DMS114 treated with DMSO at 0.1 percent for 48 hours (cell line): ENCODE results near the gene GSTA2.
"Not testable (repeated sequence)": the region's sequence is repeated elsewhere in the genome, so short reads cannot be mapped to it uniquely, and the experiment has no call there.

ENCODE experiments used
- DNase-seq: peaks from one replicate; lab custom pipeline; 2025; ENCODE audit not compliant: unreplicated experiment; lab: John Stamatoyannopoulos, UW

GSTA2 gene

DNA sequence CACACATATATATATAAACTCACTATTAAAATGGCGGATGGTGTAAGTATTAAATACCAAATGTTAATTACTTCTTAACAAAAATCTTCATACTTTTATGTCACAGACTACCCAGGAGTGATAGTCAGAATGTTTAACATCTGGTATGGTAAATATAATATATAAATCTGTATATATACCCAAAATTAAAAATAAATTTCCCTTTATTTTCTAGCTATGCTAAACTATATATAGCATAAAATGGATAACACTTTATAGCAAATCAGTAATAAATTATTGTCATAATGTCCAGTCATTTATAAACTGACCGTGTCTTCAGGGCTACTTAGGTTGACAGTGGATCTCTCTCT, 37.1 kb downstream of the GSTA2 start:
- no peak for DNase-seq

DNA sequence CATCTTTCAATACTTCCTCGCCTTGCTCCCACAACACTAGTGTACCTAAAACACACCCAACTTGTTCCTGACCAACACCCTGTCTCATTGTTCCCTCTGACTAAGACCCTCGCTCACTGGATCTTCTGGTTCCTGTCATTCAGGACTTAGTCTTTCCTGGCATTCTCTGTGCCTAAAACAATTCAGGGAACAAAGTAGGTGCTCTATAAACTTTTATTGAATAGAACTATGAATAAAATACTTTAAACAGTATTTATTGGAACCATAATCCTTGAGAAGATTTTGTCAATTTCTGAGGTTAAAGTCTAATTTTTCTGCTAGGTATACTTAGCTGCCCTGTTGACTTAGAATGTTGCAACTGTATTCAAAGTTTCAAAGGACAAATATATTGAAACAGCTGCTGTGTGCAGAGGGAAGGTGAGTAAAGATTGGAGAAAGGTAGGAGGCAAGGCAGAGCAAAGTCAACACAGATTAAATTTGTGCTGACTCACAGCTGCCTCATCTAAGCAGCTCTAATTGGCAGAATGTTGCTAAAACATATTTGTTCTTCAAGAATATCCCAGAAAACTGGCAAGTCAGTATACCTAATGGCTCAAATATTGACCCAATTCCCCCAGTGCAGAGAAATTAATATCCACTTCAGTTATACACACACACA, 37.6 kb downstream of the GSTA2 start:
- DNase-seq, result no peak

DNA sequence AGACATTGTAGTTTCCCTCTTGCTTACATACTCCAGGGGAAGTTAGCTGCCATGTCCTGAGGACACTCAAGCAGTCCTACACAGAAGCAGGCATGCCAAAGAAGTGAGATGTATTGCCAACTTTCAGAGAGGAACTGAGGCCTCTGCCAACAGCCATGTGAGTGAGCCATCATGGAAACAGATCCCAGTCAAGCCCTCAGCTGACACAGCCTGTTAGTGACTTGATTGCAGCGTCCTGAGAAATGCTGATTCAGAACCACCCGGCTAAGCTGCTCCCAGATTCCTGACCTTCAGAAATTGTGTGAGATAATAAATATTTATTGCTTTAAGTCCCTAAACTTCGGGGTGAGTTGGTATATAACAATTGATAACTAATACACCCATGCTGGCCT, 38.1 kb downstream of the GSTA2 start:
- DNase-seq, result no peak

DNA sequence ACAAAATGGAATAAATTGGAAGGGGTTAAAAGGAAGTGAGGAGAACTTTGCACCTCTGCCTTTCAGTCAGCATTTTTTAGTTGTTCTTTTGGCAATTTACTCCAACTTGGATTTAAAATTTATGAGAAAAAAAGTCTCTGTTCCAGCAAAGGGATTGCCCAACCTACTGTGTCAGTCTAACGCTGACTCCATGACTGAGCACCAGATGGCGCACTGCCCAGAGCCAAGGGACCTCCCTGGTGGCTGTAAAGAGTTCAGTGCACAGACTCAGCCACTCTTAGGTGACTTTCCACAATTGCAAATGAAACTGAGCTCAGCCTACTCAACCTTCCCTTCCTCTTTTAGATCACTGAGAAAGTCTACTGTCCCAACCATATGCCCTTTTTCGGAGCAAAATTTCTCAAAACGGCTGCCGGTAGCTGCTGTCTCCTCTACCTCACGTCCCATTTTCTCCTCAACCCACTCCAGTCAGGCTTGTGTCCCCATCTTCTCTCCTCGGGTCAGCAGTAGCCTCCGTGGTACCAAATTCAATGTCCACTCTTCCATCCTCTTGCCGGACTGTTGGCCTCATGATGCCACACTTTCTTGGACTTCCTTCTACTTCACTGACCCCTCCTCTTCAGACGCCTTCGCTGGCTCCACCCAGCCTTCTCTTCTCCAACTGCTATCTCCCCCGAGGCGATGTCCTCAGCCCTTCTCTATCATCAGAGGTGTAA, 38.7 kb downstream of the GSTA2 start:
- peak; percentile 35 for DNase-seq

DNA sequence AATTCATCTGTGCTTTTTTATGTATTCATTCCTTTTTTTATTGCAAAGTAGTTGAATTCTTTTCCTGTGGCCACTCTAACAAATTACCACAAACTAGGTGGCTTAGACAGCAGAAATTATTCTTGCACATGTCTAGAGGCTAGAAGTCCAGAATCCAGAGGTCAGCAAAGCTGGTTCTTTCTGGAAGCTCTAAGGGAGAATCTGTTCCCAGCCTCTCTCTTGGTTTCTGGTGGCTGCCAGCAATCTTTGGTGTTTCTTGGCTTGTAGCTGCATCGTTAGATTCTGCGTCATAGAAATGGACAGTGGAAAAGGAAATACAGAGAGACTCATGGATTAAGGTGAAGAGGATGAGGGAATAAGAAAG, 39.3 kb downstream of the GSTA2 start:
- no peak for DNase-seq

DNA sequence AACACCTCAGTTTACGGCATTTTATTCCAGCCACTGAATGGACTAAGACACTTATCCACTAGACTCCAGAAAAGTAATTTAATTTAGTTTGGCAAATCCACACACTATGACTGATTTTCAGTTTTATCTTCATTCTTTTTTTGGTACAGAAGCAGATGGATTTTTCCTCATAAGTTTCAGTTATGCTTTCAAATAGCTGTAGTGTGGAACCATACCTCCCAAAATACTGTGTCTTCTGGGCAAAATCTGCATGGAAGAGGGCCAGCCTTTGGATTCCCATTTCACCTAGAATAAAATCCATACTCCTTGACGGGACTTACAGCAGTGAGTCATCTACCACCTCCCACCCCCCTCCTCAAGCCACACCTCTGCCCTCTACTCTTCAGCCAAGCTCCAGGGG, 43.0 kb downstream of the GSTA2 start:
- no peak for DNase-seq

DNA sequence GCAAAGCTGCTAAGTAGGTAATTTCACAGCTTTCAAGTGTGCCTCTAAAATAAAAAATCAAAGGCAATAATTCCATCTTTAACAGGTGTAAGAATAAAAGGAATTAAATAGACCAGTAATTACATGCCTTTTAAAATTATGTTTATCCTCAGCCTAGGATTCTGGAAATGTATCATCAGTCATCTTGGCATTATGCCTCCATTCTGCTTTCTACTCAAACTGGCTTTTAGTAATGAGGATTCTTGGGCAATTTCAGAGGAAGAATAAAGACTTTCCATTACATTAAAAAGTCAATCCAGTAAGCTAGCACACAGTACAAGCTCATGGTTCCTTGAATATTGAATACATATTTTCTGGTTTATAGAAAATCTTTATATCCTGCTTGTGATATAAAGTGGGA, 44.7 kb downstream of the GSTA2 start:
- no peak for DNase-seq

DNA sequence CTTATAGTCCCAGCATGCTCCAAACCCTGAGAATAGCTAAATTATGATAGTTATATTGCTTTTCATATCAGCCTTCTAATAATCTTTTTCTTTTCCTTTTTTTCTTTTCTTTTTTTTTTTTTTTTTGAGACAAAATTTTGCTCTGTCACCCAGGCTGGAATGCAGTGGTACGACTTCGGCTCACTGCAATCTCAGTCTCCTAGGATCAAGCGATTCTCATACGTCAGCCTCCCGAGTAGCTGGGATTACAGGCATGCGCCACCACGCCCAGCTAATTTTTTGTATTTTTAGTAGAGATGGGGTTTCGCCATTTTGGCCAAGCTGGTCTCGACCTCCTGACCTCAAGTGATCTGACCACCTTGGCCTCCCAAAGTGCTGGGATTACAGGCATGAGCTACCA, 48.5 kb downstream of the GSTA2 start:
- not testable (repeated sequence) for DNase-seq

DNA sequence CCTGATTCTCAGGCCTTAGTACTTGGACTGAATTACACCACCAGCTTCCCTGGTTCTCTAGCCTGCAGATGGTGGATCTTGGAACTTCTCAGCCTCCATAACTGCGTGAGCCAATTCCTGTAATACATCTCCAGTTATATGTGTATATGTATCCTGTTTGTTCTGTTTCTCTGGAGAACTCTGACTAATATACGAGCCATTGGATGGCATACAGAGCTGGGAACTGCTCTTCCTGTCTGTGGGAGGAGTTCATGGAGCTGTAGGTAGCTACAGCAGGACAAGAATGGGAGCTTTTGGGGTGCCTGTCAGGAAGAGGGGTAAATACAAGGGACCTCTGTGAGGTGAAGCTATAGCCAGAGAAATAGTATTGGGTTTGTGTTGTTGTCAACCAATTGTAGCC, 51.1 kb downstream of the GSTA2 start:
- DNase-seq, result no peak

DNA sequence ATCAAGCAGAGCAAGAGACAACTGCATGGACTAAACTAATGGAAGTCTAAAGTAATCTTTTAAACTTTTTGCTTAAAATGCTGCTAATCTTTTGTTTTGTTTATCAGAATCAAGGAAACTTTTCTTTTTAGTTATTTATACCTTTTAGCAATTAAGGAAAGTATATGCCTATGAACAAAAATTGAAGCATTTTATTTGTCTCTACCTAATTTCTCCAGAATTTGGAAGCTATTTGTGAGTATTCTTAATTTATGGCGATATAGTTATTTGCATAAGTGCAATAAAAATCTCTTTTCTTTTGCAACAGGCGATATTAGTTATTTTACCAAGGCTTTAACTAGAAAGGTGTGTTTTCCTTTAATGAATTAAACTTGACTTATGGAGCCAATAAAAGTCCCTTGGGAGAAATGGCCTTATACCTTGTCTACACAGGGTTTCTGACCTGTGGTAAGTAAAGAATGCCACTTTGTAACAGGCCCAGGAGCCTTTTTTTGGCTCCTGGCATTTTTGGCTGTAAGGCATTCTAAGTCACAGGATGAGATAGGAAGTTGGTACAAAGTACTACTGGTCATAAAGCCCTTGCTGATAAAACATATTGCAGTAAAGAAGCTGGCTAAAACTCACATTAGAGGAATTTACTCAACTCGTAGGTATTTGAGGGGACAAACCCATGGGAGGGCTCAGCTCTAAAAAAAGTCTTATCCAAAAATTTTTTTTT, 55.2 kb downstream of the GSTA2 start:
- no peak for DNase-seq

DNA sequence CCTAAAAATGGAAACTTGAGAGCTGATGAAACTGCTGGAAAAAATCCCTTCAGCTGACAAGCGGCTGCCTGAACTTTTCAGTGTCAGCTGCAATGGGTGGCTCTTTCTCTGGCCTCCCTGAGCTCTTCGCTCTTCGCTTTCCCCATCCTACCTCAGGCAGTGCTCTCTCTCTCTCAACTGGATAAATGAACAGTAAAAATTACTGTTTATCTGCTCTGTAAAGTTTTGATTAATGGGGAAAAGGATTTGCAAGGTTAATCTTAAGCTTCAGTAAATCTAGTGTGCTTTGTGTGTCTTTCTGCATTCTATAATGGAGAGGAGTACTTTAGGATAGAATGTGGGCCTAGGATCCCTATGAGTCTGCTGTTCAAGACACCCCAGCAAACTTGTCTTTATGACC, 57.3 kb downstream of the GSTA2 start:
- no peak for DNase-seq

DNA sequence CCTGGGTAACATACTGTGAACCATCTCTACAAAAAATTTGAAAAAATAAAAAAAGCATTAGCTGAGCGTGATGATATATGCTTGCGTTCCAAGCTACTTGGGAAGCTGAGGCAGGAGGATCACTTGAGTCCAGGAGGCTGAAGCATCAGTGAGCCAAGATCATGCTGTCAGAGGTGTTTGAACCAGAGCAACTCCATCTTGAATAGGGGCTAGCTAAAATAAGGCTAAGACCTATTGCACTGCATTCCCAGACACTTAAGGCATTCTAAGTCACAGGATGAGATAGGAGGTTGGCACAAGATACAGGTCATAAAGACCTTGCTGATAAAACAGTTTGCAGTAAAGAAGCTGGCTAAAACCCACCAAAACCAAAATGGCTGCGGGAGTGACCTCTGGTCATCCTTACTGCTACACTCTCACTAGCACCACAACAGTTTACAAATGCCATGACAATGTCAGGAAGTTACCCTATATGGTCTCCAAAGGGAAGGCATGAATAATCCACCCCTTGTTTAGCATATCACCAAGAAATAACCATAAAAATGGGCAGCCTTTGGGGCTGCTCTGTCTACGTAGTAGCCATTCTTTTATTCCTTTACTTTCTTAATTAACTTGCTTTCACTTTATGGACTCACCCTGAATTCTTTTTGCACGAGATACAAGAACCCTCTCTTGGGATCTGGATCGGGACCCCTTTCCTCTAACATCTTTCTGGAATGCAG, 58.3 kb downstream of the GSTA2 start:
- not testable (repeated sequence) for DNase-seq

DNA sequence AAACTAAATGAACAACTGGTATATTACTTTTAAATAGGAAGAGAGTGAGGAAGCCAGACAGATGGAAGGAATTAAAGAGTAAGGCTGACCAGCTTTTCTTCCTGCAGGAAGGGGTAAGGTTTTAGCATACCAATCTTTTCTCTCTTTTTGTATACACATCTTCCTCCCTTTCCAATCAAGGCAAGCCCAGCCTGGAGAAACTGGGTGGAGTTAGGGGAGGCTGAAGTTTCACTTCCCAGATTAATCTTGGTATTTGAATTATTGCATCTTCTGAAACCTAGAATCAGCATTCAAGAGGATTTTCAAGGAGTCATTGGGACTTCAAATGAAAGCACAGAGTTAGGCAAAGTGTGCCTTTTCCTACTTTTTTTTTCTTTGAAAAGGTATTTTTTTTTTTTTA, 59.2 kb downstream of the GSTA2 start:
- no peak for DNase-seq
